ENCODE data around the gene KIFC1.

The KIFC1 gene

GRCh38 chr6:33407132-33407718 lies 15.6 kb downstream of the KIFC1 start:
- ChIA-PET CTCF (interaction anchor here (0.8 to 2.6 kb wide), 6 partner anchors 9 to 126 kb away, joined by 3 to 13 read pairs (median 4); partner anchors contain the start of gene RGL2), POLR2A (no interaction called here)
- no peak for TF ChIP-seq CTCF (IDR thresholded peaks at IDR 0.05; ENCODE audit: insufficient read depth, low read length, missing control alignments)
- DNase-seq (ENCODE audit: low read depth, low spot score), result no peak
- H3K4me3 ChIP-seq (ENCODE audit: low read depth, low read length), result no peak overlapping the region

GRCh38 chr6:33410050-33410710 lies 18.6 kb downstream of the KIFC1 start:
- DNase-seq (ENCODE audit: low read depth, low spot score), result peak; percentile 59
- ChIA-PET CTCF (interaction anchor here (1.8 kb wide), 1 partner anchor 19 kb away, joined by 6 read pairs; no protein-coding TSS in a partner anchor), POLR2A (interaction anchor here (0.5 kb wide), 1 partner anchor 121 kb away, joined by 5 read pairs; the partner anchor contains the start of genes PFDN6 and WDR46)
- no peak for TF ChIP-seq CTCF (IDR thresholded peaks at IDR 0.05; ENCODE audit: insufficient read depth, low read length, missing control alignments)
- peak overlapping the region; percentile 81 for H3K4me3 ChIP-seq (ENCODE audit: low read depth, low read length)

- POLR2A ChIA-PET, result no interaction called here
- CTCF ChIA-PET, result interaction anchor here (1.2 to 1.8 kb wide), 3 partner anchors 16 to 20 kb away, joined by 3 to 6 read pairs (median 6); no protein-coding TSS in a partner anchor
- H3K4me3 ChIP-seq (ENCODE audit: low read depth, low read length), result peak within 1 kb of the TSS; percentile 81
- DNase-seq (ENCODE audit: low read depth, low spot score), result no peak
- TF ChIP-seq CTCF (IDR thresholded peaks at IDR 0.05; ENCODE audit: insufficient read depth, low read length, missing control alignments), result no peak
These were observed 19.3 kb downstream of the KIFC1 start, which contains the start of gene PHF1 for GRCh38 chr6:33410711-33411631. TSS of gene PHF1 (plus strand) at chr6:33411014. CDS start at chr6:33412264, 1,250 bp downstream.

- POLR2A ChIA-PET, result no interaction called here
- no peak for DNase-seq (ENCODE audit: low read depth, low spot score)
- TF ChIP-seq CTCF (IDR thresholded peaks at IDR 0.05; ENCODE audit: insufficient read depth, low read length, missing control alignments), result no peak
- CTCF ChIA-PET, result interaction anchor here (1.2 to 1.5 kb wide), 2 partner anchors 16 to 21 kb away, joined by 3 to 6 read pairs; no protein-coding TSS in a partner anchor
- peak overlapping the region; percentile 81 for H3K4me3 ChIP-seq (ENCODE audit: low read depth, low read length)
These were observed 20.0 kb downstream of the KIFC1 start for GRCh38 chr6:33411632-33412005.

GRCh38 chr6:33412140-33413009 lies 20.8 kb downstream of the KIFC1 start:
- DNase-seq (ENCODE audit: low read depth, low spot score), result no peak
- TF ChIP-seq CTCF (IDR thresholded peaks at IDR 0.05; ENCODE audit: insufficient read depth, low read length, missing control alignments), result no peak
- POLR2A ChIA-PET, result no interaction called here
- H3K4me3 ChIP-seq (ENCODE audit: low read depth, low read length), result peak overlapping the region; percentile 6
- CTCF ChIA-PET, result interaction anchor here (1.2 to 1.5 kb wide), 2 partner anchors 17 to 22 kb away, joined by 3 to 6 read pairs; no protein-coding TSS in a partner anchor
